Measurements from ENCODE around the gene ARID2.

Gene ARID2

DNA sequence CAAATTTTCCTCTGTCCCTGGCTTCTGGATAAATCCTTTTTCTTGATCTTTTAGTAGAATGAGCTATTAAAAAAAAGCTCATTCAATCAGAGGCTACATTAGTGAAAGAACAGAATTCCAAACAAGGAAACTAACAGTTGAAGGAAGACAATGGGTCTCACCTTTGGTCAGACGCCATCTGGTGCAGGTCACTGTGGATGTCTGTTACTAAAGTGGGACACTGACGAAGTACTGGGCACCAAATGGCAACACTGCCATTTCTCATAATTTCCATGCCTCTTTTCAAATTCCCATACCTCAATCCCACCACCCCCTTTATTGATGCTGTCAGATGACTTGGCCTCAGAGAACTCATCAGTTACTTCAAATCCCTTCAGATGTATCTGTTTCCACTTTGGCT lies 24.5 kb upstream of the ARID2 start:
- in situ Hi-C loops (cut with HindIII; ENCODE audit: low sequenced_read_pairs), result no loop called here
- no peak overlapping the region for H3K4me3 ChIP-seq (ENCODE audit: low read depth, low read length)
- DNase-seq (ENCODE audit: low read depth), result no peak
- TF ChIP-seq, protein P1, sequence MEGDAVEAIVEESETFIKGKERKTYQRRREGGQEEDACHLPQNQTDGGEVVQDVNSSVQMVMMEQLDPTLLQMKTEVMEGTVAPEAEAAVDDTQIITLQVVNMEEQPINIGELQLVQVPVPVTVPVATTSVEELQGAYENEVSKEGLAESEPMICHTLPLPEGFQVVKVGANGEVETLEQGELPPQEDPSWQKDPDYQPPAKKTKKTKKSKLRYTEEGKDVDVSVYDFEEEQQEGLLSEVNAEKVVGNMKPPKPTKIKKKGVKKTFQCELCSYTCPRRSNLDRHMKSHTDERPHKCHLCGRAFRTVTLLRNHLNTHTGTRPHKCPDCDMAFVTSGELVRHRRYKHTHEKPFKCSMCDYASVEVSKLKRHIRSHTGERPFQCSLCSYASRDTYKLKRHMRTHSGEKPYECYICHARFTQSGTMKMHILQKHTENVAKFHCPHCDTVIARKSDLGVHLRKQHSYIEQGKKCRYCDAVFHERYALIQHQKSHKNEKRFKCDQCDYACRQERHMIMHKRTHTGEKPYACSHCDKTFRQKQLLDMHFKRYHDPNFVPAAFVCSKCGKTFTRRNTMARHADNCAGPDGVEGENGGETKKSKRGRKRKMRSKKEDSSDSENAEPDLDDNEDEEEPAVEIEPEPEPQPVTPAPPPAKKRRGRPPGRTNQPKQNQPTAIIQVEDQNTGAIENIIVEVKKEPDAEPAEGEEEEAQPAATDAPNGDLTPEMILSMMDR (IDR thresholded peaks at IDR 0.05; ENCODE audit: low read depth, low read length, missing control alignments), result no peak

DNA sequence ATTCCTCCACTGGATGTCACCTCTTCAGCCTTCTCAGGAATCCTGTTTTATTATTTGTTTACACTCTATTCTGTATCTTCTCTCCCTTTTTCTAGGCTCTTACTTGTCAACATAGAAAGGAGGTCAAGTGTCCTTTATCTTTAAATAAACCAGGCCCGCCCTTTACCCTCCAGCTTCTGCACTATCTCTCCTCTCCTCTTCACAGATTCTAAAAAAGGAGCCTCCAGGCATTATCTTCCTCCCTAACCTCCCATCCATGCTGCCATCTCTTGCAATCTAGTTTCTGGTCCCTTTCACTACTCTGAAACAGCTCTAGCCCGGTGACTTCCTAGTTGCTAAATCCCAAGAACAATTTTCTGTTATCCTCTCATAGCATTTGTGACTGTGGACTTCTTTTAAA lies 24.1 kb upstream of the ARID2 start:
- TF ChIP-seq, protein P1 (IDR thresholded peaks at IDR 0.05; ENCODE audit: low read depth, low read length, missing control alignments), result no peak
- H3K4me3 ChIP-seq (ENCODE audit: low read depth, low read length), result no peak overlapping the region
- in situ Hi-C loops (cut with HindIII; ENCODE audit: low sequenced_read_pairs), result no loop called here
- no peak for DNase-seq (ENCODE audit: low read depth)

DNA sequence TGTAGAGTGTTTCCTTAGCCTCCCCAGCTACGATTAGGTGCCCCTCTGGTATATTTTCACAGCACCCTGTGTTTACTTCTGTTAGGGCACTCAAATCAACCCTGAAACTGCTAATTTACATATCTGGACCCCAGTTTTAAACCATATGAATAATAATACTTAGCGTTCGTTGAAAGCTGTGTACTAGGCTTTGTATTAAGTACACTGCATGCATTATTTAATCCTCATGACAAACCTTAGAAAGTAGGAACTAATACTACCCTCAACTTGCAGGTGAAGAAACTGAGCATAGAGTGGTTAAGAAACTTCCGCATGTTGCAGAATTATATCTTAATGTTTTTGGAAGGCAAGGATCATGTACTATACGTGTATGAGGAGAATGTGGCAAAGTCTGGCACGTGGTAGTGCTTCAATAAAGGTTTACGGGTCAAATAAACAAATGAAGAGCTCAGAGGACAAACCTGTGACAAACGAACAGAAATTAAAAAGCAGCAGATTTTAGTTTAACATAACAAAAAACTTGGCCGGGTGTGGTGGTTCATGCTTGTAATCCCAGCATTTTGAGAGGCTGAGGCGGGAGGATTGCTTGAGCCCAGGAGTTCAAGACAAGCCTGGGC lies 22.2 kb upstream of the ARID2 start:
- no peak overlapping the region for H3K4me3 ChIP-seq (ENCODE audit: low read depth, low read length)
- DNase-seq (ENCODE audit: low read depth), result no peak
- TF ChIP-seq, protein P1 (IDR thresholded peaks at IDR 0.05; ENCODE audit: low read depth, low read length, missing control alignments), result no peak
- in situ Hi-C loops (cut with HindIII; ENCODE audit: low sequenced_read_pairs), result no loop called here

DNA sequence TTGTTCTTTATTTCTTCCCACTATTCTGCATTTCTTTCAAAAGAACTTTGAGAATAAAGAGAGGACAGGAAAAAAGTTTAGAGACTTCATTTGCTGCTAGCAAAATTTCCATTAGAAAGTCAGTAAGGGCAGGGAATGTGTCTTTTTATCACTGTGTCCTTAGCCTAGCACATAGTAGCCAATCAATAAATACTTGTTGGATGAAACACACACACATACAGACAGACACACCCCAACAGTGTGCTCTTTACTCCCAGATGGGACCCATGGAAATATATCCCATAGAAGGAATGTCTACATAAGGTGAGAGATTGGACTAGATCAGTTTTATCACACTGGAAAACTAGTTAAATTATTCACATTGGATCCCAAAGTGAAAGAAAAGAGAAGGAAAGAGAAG lies 21.1 kb upstream of the ARID2 start:
- H3K4me3 ChIP-seq (ENCODE audit: low read depth, low read length), result no peak overlapping the region
- in situ Hi-C loops (cut with HindIII; ENCODE audit: low sequenced_read_pairs), result no loop called here
- TF ChIP-seq, protein P1 (IDR thresholded peaks at IDR 0.05; ENCODE audit: low read depth, low read length, missing control alignments), result no peak
- no peak for DNase-seq (ENCODE audit: low read depth)

DNA sequence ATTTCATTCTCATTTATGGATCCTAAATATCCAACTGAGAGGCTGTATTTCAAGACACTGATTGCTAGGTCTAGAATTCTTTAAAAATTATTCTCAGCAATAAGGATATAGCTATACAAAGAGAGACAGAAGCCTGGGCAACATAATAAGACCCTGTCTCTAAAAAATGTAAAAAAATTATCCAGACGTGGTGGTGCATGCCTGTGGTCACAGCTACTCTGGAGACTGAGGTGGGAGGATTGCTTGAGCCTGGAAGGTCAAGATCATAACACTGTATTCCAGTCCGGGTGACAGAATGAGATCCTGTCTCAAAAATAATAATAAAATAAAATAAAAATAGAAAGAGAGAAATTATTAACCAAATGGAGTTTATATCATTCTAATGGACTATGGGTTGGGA lies 20.6 kb upstream of the ARID2 start:
- no peak overlapping the region for H3K4me3 ChIP-seq (ENCODE audit: low read depth, low read length)
- TF ChIP-seq, protein P1 (IDR thresholded peaks at IDR 0.05; ENCODE audit: low read depth, low read length, missing control alignments), result no peak
- no peak for DNase-seq (ENCODE audit: low read depth)
- in situ Hi-C loops (cut with HindIII; ENCODE audit: low sequenced_read_pairs), result no loop called here

DNA sequence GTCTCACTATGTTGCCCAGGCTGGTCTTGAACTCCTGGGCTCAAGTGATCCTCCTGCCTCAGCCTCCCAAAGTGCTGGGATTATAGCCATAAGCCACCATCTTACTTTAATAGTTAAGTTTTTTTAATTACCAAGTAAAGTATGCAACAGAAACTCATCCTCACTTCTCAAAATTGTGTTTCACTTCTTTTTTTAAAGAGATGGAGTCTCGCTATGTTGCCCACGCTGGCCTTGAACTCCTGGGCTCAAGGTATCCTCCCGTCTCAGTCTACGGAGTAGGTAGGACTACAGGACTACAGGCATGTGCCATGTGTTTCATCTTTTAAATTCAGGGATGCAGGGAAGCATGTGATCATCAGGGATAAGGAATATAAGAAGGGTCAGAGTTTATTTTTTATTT lies 17.2 kb upstream of the ARID2 start:
- in situ Hi-C loops (cut with HindIII; ENCODE audit: low sequenced_read_pairs), result no loop called here
- no peak for DNase-seq (ENCODE audit: low read depth)
- TF ChIP-seq, protein P1 (IDR thresholded peaks at IDR 0.05; ENCODE audit: low read depth, low read length, missing control alignments), result no peak
- no peak overlapping the region for H3K4me3 ChIP-seq (ENCODE audit: low read depth, low read length)

Data from astrocyte of the cerebellum (primary cell).